ENCODE measurements around the gene FAM3A.
"Not testable (repeated sequence)": the region's sequence is repeated elsewhere in the genome, so short reads cannot be mapped to it uniquely, and the experiment has no call there.

FAM3A gene

GRCh38 chrX:154502989-154503388 is 13.0 kb downstream of the FAM3A start:
- no peak for DNase-seq

GRCh38 chrX:154502098-154502497 is 13.9 kb downstream of the FAM3A start:
- no peak for DNase-seq

GRCh38 chrX:154501423-154501822 is 14.6 kb downstream of the FAM3A start:
- DNase-seq = not testable (repeated sequence)

GRCh38 chrX:154496591-154497137 is 19.4 kb downstream of the FAM3A start:
- not testable (repeated sequence) for DNase-seq

- DNase-seq = no peak
Measured at GRCh38 chrX:154495472-154495922, 20.5 kb downstream of the FAM3A start.

- DNase-seq = no peak
Measured at GRCh38 chrX:154494715-154495114, 21.3 kb downstream of the FAM3A start.

- DNase-seq = peak; percentile 80
Measured at GRCh38 chrX:154490414-154491083, 25.5 kb downstream of the FAM3A start, which contains the start of gene SLC10A3. Gene SLC10A3 (minus strand): TSS chrX:154490629. CDS start chrX:154488940, 1,689 bp downstream.

GRCh38 chrX:154490021-154490413 is 26.0 kb downstream of the FAM3A start:
- no peak for DNase-seq

GRCh38 chrX:154489182-154489581 is 26.9 kb downstream of the FAM3A start:
- DNase-seq = no peak

GRCh38 chrX:154488336-154489075 is 27.5 kb downstream of the FAM3A start:
- DNase-seq = no peak

- DNase-seq = no peak
Measured at GRCh38 chrX:154487518-154488290, 28.3 kb downstream of the FAM3A start.

GRCh38 chrX:154486396-154487207 is 29.4 kb downstream of the FAM3A start, which contains the start of gene UBL4A:
Gene UBL4A (minus strand): TSS chrX:154486615. CDS start chrX:154486584, 31 bp downstream.
- DNase-seq = peak; percentile 39

GRCh38 chrX:154486052-154486395 is 30.0 kb downstream of the FAM3A start:
- DNase-seq = peak; percentile 13

- DNase-seq = no peak
Measured at GRCh38 chrX:154485150-154486051, 30.6 kb downstream of the FAM3A start.

GRCh38 chrX:154484255-154485149 is 31.5 kb downstream of the FAM3A start:
- DNase-seq = no peak

- DNase-seq = no peak
Measured at GRCh38 chrX:154483325-154483724, 32.7 kb downstream of the FAM3A start.

- no peak for DNase-seq
Measured at GRCh38 chrX:154482786-154483185, 33.2 kb downstream of the FAM3A start.

- DNase-seq = no peak
Measured at GRCh38 chrX:154481911-154482601, 34.0 kb downstream of the FAM3A start.

- no peak for DNase-seq
Measured at GRCh38 chrX:154481195-154481594, 34.8 kb downstream of the FAM3A start.

Measured in effector CD4-positive, alpha-beta T cell (primary cell).